PC-3 (cell line): ENCODE data around the gene ADGRL3.

Experiments
- EZH2 ChIP-seq: fragments of 300-600 bp; sonication (generic); IDR thresholded peaks from one replicate; pipeline ENCODE4 v1.6.1; 2017; ENCODE audit warnings: antibody characterized with exemption, mild to moderate bottlenecking, low read length; ENCODE audit not compliant: unreplicated experiment
- TF ChIP-seq, protein P1 (sequence below): fragments of 300-600 bp; sonication (generic); conservative IDR thresholded peaks from 2 replicates; pipeline ENCODE4 v1.5.1; 2017; ENCODE audit warnings: antibody characterized with exemption, low read depth, mild to moderate bottlenecking, low read length

DNA sequence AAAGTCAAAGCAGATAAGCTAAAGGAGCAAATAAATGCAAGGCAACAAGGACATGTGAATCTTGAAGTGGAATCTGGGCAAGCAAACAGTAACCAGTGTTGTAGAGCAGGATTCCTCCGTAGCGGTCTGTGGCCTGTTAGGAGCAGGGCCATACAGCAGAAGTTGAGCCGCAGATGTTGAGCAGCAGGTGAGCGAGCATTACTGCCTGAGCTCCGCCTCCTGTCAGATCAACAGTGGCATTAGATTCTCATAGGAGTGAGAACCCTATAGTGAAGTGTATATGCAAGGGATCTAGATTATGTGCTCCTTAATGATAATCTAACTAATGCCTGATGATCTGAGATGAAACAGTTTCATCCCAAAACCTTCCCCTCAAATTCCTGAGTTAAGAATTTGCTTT lies 550.7 kb downstream of the ADGRL3 start:
- TF ChIP-seq, protein P1, sequence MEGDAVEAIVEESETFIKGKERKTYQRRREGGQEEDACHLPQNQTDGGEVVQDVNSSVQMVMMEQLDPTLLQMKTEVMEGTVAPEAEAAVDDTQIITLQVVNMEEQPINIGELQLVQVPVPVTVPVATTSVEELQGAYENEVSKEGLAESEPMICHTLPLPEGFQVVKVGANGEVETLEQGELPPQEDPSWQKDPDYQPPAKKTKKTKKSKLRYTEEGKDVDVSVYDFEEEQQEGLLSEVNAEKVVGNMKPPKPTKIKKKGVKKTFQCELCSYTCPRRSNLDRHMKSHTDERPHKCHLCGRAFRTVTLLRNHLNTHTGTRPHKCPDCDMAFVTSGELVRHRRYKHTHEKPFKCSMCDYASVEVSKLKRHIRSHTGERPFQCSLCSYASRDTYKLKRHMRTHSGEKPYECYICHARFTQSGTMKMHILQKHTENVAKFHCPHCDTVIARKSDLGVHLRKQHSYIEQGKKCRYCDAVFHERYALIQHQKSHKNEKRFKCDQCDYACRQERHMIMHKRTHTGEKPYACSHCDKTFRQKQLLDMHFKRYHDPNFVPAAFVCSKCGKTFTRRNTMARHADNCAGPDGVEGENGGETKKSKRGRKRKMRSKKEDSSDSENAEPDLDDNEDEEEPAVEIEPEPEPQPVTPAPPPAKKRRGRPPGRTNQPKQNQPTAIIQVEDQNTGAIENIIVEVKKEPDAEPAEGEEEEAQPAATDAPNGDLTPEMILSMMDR: no peak
- TF ChIP-seq EZH2: no peak
